ENCODE results near the gene TAS1R3. TPM values are rescaled to one million over a fixed set of nuclear protein-coding genes. Genes with fewer than 3 reads are reported as not detected.
A peak's percentile ranks its signal among the peaks of the same experiment; 100 is the strongest.

The TAS1R3 gene
- total RNA-seq, 1 experiment from 2014 or later = 0.28 TPM

DNA sequence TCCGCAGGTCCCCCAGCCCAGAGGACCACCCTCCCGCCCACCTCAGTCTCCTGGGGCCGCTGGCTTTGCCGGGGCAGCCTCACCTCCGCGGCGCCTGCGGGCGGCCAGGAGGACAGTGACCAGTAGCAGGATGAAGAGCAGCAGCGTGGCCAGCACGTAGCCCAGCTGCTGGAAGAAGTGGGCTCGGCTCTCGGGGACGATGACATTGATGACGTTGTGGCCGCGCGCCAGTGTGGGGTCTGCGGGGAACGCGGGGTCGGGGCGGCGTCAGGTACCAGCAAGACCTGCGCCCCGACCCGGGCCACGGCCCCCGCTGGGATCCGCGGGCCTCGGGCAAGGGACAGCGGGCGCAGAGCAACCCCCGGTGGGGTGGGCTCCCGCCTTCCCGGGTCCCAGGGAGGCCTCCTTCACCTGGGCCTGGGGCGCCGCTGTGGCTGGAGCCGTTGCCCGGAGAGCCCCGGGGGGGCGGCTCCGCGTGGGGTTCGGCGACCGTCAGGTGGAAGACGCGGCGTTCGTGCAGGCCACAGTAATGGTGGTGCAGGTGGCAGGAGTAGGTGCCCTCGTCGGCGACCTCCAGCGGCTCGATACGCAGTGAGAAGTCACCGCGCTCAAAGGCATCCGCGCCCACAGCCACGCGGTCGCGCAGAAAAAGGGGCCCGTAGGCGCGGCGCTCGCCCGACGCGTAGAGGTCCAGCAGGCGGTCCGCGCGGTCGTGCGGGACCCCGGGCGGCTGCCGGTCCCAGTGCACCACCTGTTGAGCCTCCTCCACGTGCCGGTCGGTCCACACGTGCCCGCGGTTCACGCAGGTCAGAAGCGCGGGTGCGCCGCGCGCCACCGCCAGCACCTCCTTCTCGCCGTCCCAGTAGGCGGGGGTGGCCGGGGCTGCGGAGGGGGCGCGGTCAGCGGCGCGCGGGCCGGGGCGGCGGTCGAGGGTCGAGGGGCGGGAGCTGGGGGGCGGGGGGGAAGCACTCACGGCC, 23.5 kb downstream of the TAS1R3 start:
- H3K4me3 Mint-ChIP-seq = peak overlapping the region; percentile 58 to 85
- H3K27ac ChIP-seq (ENCODE audit: insufficient read length, low read depth, low read length) = no peak overlapping the region

More for the DNA sequence above, 23.5 kb downstream of the TAS1R3 start:
- no peak overlapping the region for H4K5ac ChIP-seq (ENCODE audit: insufficient read length, low read depth, low read length)
- no peak overlapping the region for H3K23ac ChIP-seq (ENCODE audit: insufficient read length, low read depth, low read length)
- no peak overlapping the region for H2AFZ ChIP-seq (ENCODE audit: low read length)
- H3K9ac ChIP-seq (ENCODE audit: extremely low read depth, insufficient read length, low read length) = no peak overlapping the region
- no peak overlapping the region for H2BK12ac ChIP-seq (ENCODE audit: insufficient read length, low read depth, low read length)
- H4K91ac ChIP-seq (ENCODE audit: insufficient read length, low read depth, low read length) = no peak overlapping the region
- H3K56ac ChIP-seq (ENCODE audit: insufficient read length, low read depth, low read length) = no peak overlapping the region
- no peak overlapping the region for H2BK120ac ChIP-seq (ENCODE audit: low read depth, low read length, poor library complexity, severe bottlenecking)
- no peak overlapping the region for H3T11ph ChIP-seq (ENCODE audit: low read length)
- peaks cover 4% of the 10 kb centered on the region; the same call in 1 of the 2 replicates for H3K27me3 ChIP-seq (ENCODE audit: insufficient read depth, low read length)
- no peaks in the 10 kb centered on the region for H4K20me1 ChIP-seq (ENCODE audit: control insufficient read depth, insufficient read depth, insufficient read length)
- H2BK15ac ChIP-seq (ENCODE audit: low read depth, low read length) = no peak overlapping the region
- WGBS (ENCODE audit: extremely low coverage, insufficient read length, low lambda C conversion rate) = no CpG with 5 or more reads among the region's 116 CpGs
- Mint-ChIP-seq H3K9me3 (no peaks in the 10 kb centered on the region), H3K36me3 (ENCODE audit: insufficient read depth in 1 of 3, low read depth in 3 of 3) (peaks cover 0 to 8% (median 2%) of the 10 kb centered on the region in 3 experiments; a peak in 1 of 7 replicates), H3K27ac (peak overlapping the region in 1 of 3 experiments; percentile 40; a peak in 1 of 7 replicates), H3K27me3 (ENCODE audit: low read depth) (peaks cover 37% of the 10 kb centered on the region), H3K4me1 (peaks cover 27 to 48% of the 10 kb centered on the region in 2 experiments)
- DNase-seq = no peak
- no peak overlapping the region for H2BK5ac ChIP-seq (ENCODE audit: insufficient read length, low read length)
- no peak overlapping the region for H2AK5ac ChIP-seq (ENCODE audit: insufficient read length, low read length)
- H3K4ac ChIP-seq (ENCODE audit: low read depth, low read length) = no peak overlapping the region
- H3K9me3 ChIP-seq (ENCODE audit: control insufficient read depth, low read depth, low read length) = no peaks in the 10 kb centered on the region
- TF ChIP-seq CTCF (conservative IDR thresholded peaks at IDR 0.05) = no peak
- no peaks in the 10 kb centered on the region; the same call in 1 of the 2 replicates for H3K4me1 ChIP-seq (ENCODE audit: insufficient read depth, low read length)
- peak overlapping the region; percentile 62 for H3K4me2 ChIP-seq (ENCODE audit: insufficient read depth, insufficient read length, low read length)
- H3K79me2 ChIP-seq (ENCODE audit: insufficient read depth, low read length) = no peaks in the 10 kb centered on the region
- no peak overlapping the region for H4K8ac ChIP-seq (replicated peaks; ENCODE audit: insufficient read length, low read depth, low read length)
- H3K18ac ChIP-seq (ENCODE audit: insufficient read length, low read depth, low read length) = no peak overlapping the region
- H3K79me1 ChIP-seq (ENCODE audit: insufficient read depth, low read depth, low read length, poor library complexity, severe bottlenecking) = no peaks in the 10 kb centered on the region
- no peak overlapping the region for H3K14ac ChIP-seq (ENCODE audit: insufficient read depth, low read length)
- H3K23me2 ChIP-seq (ENCODE audit: insufficient read length, low read depth, low read length, poor library complexity, severe bottlenecking) = peaks cover 7% of the 10 kb centered on the region
- no peak overlapping the region for H2BK20ac ChIP-seq (ENCODE audit: low read depth, low read length, poor library complexity, severe bottlenecking)
